Activated naive CD4-positive, alpha-beta T cell (primary cell): Measurements from ENCODE around the gene RIMKLB.
"Not testable (repeated sequence)": the region's sequence is repeated elsewhere in the genome, so short reads cannot be mapped to it uniquely, and the experiment has no call there.

Source experiments
- DNase-seq, 4 experiments: peaks; one replicate each; lab custom pipeline; 2025; lab: John Stamatoyannopoulos, UW

RIMKLB gene

DNA sequence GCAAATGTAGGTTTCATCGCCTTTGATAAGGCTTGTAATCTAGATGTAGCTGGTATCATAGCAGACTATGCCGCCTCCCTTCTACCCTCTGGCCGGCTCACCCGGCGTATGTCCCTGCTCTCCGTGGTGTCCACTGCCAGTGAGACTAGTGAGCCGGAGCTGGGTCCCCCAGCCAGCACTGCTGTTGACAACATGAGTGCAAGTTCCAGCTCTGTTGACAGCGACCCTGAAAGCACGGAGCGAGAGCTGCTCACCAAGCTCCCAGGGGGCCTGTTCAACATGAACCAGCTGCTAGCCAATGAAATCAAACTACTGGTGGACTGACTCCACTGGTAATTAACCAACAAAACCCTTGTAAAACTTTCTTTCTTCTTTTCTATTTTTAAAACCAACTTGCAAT is 75.7 kb downstream of the RIMKLB start:
- no peak for DNase-seq

DNA sequence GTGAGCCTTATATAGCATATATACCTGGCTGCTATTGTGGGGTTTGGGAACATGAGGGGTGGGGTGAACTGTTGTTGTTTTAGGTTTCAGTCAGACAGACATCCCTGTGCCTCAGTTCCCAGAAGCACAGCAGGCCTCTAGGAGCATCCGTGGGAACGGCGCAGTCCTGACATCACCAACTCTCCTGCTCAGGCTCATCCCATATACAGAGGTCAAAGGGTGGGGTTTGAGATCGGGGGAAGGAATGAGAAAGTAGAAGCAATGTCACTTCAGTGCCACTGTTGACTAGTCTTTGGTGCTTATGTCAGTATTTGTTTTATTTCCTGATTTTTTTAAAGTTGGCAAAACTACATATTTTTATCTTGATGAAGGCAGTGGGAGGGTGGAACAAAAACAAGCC is 81.5 kb downstream of the RIMKLB start:
- no peak for DNase-seq

DNA sequence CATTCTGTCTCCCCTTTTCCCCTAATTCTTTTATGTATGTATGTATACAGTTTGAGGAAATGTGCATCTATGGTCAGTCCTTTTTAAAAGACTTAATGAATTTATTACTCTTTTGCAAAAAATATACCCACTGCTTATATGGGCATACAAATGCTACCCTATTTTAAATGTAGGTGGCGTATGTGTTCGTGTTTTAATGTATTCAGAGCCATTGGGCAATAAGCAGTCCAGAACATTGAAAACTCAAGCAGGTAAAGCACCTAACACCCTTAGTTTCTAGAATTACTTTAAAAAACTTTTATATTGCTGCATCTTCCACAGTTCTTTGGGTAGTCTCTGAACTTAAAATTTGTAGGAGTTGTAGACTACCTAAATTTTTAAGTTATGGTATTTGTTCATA is 82.1 kb downstream of the RIMKLB start:
- no peak for DNase-seq

DNA sequence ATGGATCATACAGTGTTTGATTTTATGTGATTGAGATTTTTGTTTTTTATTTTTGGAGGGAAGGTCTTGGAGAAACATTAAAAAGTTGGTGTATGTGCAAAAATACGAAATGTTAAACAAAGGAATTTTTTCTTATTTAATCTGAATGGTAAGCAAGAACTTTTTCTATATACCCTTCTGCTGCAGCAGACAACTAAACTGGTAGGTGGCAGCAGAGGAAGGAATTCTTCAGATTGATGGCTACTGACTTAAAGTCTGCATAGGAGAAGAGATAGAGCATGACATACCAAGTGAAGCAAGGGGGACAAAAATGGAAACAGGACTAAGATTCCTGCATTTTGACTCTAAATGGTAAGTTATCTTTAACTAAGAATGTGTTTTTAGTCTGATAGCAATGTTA is 82.6 kb downstream of the RIMKLB start:
- DNase-seq, result no peak

DNA sequence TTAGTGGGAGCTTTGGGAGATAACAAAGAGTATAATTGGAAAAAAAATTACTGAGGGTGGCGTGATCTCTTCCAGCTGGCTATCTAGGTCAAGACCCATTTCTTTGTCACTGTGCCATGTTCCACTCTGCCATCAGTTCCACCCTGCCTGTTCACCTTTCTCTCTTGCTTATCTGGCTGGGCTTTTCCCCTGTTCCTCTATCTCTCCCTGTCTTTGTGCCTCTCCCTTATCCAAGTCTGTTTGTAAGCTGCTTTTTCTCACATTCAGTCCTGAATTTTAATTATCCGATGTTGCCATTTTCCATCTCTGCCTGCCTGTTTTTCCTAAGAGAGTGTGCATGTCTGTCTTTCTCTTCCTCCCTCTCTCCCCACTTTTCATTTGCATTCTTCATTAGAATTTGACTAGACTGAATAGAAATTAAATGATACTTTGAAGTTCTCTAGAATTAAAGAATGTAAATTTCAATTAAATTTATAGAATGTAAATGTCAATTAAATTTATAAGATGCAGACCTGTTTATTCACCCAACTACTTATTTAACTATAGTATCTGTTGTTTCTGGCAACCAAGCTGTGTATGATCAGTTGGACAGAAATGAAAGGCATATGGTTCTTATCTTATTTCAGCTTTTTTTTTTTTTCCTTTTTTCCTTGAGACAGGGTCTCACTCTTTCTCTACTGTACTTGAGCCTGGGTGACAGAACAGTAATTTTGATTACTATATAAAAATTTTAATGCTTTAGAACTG is 83.8 kb downstream of the RIMKLB start:
- DNase-seq, result no peak

DNA sequence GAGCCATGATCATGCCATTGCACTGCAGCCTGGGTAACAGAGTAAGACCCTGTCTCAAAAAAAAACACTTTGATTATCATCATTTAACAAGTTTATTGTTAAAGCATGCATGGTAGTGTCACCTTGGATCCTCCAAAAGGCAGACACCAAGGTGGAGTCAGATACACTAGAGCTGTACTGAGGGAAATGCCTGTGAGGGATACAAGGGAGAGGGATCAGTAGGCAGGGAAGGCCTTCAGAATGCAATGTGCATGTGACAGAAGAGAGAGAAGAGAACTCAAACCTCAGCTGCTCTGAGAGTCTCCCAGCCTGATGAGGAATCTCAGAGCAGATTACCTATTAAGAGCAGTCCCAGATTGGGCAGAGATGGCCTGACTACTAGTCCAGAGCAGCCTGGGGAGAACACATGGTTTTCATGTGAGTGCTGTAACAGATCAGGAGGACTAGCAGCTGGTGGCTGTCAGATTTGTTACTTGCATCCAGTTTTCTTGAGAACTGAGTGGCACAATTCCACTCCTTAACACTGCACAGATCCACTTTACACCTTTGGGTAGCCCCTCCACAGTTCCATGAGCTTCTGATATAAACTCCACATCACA is 86.6 kb downstream of the RIMKLB start:
- DNase-seq, result no peak

DNA sequence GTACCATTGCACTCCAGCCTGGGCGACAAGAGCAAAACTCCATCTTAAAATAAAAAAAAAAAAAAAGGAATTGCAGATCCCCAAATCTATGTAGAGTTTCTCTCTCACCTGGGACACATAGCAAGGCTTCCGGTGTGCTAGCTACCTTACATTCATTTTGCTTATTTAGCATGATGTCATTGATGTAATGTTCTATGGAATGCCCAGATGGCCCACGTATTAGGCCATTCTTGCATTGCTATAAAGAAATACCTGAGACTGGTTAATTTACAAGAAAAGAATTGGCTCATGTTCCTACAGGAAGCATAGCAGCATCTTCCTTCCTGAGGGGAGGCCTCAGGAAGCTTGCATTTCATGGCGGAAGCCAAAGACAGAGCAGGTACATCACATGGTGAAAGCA is 87.7 kb downstream of the RIMKLB start:
- no peak for DNase-seq

DNA sequence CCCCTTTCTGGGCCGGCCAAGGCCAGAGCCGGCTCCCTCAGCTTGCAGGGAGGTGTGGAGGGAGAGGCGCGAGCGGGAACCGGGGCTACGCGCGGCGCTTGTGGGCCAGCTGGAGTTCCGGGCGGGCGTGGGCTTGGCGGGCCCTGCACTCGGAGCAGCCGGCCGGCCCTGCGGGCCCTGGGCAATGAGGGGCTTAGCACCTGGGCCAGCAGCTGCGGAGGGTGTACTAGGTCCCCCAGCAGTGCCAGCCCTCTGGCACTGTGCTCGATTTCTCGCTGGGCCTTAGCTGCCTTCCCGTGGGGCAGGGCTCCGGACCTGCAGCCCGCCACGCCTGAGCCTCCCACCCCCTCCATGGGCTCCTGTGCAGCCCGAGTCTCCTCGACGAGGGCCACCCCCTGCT is 89.4 kb downstream of the RIMKLB start:
- not testable (repeated sequence) for DNase-seq

DNA sequence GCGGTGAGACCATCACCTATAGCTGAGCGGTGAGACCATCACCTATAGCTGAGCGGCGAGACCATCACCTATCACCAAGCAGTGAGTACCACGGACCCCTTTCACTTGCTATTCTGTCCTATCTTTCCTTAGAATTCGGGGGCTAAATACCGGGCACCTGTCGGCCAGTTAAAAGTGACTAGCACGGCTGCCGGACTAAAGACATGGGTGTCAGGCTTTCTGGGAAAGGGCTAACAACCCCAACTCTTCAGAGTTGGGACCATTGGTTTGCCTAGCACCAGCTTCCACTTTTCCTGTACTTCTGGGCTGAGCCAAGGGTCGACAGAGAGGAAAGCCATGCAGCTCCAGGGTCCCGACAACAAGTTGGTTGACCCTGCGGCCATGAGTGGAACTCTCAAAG is 90.9 kb downstream of the RIMKLB start:
- not testable (repeated sequence) for DNase-seq

DNA sequence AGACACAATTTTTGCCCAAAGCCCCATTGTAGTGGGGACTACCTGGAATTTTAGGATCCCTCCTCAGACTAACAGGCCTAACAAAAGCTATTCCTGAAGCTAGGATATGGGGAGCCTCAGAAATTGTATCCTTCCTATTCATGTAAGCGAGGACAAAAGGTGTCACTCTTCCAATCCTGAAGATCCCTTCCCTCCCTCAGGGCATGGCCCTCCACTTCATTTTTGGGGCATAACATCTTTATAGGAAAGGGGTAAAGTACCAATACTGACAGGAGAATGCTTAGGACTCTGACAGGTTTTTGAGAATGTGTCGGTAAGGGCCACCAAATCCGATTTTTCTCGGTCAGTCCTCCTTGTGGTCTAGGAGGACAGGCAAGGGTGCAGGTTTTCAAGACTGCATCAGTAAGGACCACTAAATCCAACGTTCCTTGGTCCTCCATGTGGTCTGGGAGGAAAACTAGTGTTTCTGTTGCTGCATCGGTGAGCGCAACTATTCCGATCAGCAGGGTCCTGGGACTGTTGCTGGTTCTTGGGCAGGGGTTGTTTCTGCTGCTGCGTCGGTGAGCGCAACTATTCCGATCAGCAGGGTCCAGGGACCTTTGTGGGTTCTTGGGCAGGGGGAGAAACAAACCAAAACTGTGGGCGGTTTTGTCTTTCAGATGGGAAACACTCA is 91.7 kb downstream of the RIMKLB start:
- not testable (repeated sequence) for DNase-seq

DNA sequence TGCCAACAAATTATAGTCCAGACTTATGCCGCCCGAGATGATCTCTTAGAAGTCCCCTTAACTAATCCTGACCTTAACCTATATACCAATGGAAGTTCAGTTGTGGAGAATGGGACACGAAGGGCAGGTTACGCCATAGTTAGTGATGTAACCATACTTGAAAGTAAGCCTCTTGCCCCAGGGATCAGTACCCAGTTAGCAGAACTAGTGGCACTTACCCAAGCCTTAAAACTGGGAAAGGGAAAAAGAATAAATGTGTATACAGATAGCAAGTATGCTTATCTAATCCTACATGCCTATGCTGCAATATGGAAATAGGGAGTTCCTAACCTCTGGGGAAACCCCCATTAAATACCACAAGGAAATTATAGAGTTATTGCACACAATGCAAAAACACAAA is 95.4 kb downstream of the RIMKLB start:
- not testable (repeated sequence) for DNase-seq

DNA sequence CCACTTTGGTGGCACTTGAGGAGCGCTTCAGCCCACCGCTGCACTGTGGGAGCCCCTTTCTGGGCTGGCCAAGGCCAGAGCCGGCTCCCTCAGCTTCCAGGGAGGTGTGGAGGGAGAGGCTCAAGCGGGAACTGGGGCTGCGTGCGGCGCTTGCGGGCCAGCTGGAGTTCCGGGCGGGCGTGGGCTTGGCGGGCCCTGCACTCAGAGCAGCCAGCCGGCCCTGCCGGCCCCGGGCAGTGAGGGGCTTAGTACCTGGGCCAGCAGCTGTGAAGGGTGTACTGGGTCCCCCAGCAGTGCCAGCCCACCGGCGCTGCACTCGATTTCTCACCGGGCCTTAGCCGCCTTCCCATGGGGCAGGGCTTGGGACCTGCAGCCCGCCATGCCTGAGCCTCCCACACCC is 96.8 kb downstream of the RIMKLB start:
- DNase-seq, result not testable (repeated sequence)

DNA sequence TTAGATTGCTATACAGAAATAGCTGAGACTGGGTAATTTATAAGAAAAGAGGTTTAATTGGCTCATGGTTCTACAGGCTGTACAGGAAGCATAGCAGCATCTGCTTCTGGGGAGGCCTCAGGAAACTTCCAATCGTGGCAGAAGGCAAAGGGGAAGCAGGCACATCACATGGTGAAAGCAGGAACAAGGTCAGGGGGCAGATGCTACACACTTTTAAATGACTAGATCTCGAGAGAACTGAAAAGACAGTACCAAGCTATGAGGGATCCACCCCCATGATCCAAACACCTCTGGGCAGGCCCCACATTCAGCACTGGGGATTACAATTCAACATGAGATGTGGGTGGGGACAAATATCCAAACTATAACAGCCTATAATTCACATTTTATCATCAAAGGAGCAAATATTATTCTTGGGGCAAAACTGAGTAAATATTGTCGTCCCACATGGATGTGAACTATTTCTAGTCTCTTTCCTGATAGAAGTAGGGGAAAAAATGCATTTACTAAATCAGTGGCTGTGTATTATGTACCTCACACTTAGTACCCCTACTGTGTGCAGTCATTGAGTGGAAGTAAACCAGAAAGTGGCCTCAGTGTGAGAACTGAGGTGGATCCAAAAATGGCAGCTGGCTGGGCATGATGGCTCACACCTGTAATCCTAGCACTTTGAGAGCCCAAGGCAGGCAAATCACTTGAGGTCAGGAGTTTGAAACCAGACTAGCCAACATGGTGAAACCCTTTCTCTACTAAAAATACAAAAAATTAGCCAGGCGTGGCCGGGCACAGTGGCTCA is 99.2 kb downstream of the RIMKLB start:
- no peak for DNase-seq

DNA sequence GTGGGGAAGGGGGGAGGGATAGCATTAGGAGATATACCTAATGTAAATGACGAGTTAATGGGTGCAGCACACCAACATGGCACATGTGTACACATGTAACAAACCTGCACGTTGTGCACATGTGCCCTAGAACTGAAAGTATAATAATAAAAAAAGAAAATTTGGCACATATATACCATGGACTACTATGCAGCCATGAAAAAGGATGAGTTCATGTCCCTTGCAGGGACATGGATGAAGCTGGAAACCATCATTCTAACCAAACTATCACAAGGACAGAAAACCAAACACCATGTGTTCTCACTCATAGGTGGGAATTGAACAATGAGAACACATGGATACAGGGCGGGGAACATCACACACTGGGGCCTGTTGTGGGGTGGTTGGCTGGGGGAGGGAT is 103.4 kb downstream of the RIMKLB start:
- DNase-seq, result not testable (repeated sequence)

DNA sequence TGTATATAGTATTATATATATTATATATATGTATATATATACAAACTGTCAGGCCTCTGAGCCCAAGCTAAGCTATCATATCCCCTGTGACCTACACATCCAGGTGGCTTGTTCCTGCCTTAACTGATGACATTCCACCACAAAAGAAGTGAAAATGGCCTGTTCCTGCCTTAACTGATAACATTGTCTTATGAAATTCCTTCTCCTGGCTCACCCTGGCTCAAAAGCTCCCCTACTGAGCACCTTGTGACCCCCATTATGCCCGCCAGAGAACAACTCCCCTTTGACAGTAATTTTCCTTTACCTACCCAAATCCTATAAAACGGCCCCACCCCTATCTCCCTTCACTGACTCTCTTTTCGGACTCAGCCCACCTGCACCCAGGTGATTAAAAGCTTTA is 107.0 kb downstream of the RIMKLB start:
- not testable (repeated sequence) for DNase-seq

DNA sequence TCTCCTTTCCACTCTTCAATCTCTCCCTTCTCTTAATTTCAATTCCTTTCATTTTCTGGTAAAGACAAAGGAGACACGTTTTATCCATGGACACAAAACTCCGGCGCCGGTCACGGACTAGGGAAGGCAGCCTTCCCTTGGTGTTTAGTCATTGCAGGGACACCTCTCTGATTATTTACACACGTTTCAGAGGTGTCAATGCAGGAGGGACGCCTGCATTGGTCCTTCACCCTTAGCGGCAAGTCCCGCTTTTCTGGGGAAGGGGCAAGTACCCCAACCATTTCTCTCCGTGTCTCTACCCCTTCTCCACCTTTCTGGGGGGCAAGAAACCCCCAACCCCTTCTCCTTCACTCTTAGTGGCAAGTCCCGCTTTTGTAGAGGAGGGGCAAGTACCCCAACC is 107.7 kb downstream of the RIMKLB start:
- DNase-seq, result not testable (repeated sequence)

DNA sequence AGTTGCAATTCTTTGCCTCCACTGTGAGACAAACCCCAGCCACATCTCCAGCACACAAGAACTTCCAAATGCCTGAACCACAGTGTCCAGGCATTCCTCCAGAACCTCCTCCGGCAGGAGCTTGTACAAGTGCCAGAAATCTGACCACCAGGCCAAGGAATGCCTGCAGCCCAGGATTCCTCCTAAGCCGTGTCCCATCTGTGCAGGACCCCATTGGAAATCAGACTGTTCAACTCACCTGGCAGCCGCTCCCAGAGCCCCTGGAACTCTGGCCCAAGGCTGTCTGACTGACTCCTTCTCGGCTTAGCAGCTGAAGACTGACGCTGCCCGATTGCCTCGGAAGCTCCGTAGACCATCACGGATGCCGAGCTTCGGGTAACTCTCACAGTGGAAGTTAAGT is 109.3 kb downstream of the RIMKLB start:
- not testable (repeated sequence) for DNase-seq

DNA sequence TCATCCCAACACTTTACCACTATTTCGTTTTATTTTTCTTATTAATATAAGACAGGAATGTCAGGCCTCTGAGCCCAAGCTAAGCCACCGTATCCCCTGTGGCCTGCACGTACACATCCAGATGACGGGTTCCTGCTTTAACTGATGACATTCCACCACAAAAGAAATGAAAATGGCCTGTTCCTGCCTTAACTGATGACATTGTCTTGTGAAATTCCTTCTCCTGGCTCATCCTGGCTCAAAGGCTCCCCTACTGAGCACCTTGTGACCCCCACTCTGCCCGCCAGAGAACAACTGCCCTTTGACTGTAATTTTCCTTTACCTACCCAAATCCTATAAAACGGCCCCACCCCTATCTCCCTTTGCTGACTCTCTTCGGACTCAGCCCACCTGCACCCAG is 112.3 kb downstream of the RIMKLB start:
- not testable (repeated sequence) for DNase-seq

DNA sequence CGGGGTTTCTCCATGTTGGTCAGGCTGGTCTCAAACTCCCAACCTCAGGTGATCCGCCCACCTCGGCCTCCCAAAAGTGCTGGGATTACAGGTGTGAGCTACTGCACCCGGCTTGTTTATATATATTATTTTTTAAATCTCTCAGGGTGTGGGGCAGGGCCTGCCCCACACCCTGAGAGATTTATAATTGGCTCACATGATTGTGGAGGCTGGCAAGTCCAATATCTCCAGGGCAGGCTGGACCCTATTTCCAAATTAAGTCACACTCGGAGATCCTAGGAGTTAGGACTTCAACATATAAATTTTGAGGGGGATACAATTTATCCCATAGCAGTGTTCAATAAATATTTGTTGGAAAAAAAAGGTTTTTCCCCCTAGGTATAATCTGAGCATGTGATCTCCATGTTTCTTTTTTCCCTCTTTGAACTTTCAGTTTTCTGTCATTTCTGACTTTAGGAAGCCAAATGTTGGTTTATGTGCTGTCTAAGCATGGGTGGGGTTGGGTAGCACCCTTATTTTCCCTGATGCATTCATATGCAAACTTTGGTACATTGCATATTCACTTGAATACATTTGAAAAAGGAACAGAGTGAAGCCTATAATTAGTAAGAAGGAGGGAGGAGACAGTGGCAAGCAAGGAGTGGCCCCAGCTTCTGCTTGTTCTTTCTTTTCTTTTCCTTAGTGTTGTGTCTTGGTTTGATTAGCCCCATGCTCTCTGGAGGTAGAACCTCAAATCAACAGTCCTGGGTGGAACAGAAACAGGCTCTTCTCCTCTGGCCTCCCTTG is 116.0 kb downstream of the RIMKLB start:
- DNase-seq, result no peak

DNA sequence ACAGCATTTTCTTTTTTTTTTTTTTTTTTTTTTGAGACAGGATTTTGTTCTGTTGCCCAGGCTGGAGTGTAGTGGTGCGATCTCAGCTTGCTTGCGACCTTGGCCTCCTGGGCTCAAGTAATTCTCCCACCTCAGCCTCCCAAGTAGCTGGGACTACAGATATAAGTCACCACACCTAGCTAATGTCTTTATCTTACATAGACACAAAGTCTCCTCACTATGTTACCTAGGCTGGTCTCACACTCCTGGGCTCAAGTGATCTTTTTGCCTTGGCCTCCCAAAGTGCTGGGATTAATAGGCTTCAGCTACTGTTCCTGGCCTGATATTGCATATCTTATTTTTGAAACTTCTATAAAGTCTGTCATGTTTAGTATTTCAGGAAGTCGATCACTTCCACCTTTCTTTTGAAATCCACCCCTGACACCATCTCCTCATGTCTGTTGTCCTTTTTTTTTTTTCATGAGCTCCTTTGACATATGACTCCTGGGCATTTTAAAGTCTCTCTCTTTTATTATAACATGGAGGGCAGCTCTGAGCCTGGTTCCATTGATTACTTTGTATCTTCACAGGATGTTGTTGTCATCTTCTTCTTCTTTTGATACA is 118.8 kb downstream of the RIMKLB start:
- DNase-seq, result no peak

DNA sequence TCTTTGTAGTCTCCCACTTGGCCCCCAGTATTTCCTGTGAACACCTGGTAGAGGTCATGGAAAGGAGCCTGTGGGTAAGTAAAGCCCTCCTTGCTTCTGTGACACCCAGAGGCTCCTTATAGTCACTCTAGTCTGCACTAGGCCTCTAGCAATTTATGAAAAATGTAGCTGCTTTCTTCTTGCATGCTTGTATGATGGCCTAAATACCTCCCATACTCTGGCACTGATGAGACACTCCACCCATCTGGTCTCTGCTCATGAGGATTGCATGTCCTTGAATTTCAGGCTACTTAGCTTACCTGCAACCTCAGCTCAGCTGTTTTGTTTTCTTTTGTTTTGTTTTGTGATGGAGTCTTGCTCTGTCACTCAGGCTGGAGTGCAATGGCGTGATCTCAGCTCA is 120.1 kb downstream of the RIMKLB start:
- no peak for DNase-seq
